Measurements from ENCODE around the gene TCP11L2.

The TCP11L2 gene

GRCh38 chr12:106386813-106387535, 84.4 kb downstream of the TCP11L2 start:
- FAIRE-seq (no peak), DNase-seq (ENCODE audit: insufficient read length, low spot score) (no peak)

GRCh38 chr12:106387848-106388377, 85.4 kb downstream of the TCP11L2 start:
- FAIRE-seq (no peak), DNase-seq (ENCODE audit: insufficient read length, low spot score) (no peak)

DNA sequence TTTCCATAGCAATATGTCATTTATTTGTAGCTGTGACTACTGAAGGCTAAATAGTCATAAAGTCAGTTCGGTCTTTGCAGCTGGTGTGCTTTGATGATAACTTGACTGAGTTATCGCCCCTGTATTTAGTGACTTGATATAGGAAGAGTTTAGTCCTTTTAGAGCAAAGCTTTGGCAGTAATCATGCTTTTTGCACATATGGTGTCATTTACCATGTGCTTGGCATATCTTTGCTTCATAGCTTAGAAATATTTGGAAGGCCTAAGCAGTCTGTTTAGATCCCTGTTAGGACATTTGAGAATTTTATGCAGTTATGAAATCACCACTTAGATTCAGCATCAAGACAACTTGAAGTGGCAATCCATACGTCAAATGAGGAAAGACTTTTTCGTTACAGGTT, 86.6 kb downstream of the TCP11L2 start:
- FAIRE-seq (no peak), DNase-seq (ENCODE audit: insufficient read length, low spot score) (no peak)

GRCh38 chr12:106392759-106393158, 90.2 kb downstream of the TCP11L2 start:
- no peak for FAIRE-seq
- no peak for DNase-seq (ENCODE audit: insufficient read length, low spot score)
